GM18867 (cell line): ENCODE data around the gene ABL1.

Experiments used
- ATAC-seq: cut with Tn5 transposase; IDR thresholded peaks from one replicate; pipeline ENCODE4 v1.9.1; 2021; ENCODE audit warnings: mild to moderate bottlenecking, moderate library complexity; ENCODE audit not compliant: unreplicated experiment

The ABL1 gene

GRCh38 chr9:130887494-130888144, 52.6 kb downstream of the ABL1 start:
- no peak for ATAC-seq

GRCh38 chr9:130888146-130888885, 53.3 kb downstream of the ABL1 start:
- ATAC-seq = no peak

GRCh38 chr9:130890124-130890523, 55.1 kb downstream of the ABL1 start:
- no peak for ATAC-seq

- ATAC-seq = no peak
Measured at GRCh38 chr9:130890870-130891687, 56.0 kb downstream of the ABL1 start.

- ATAC-seq = no peak
Measured at GRCh38 chr9:130891688-130892476, 56.8 kb downstream of the ABL1 start.

GRCh38 chr9:130892477-130893304, 57.6 kb downstream of the ABL1 start:
- ATAC-seq = no peak

- ATAC-seq = no peak
Measured at GRCh38 chr9:130893341-130894101, 58.5 kb downstream of the ABL1 start.

GRCh38 chr9:130894546-130894945, 59.5 kb downstream of the ABL1 start:
- no peak for ATAC-seq

- no peak for ATAC-seq
Measured at GRCh38 chr9:130895038-130895437, 60.0 kb downstream of the ABL1 start.

- ATAC-seq = no peak
Measured at GRCh38 chr9:130895481-130896232, 60.6 kb downstream of the ABL1 start.

- no peak for ATAC-seq
Measured at GRCh38 chr9:130896233-130897014, 61.4 kb downstream of the ABL1 start, which contains the start of gene QRFP. Gene QRFP (minus strand): TSS chr9:130896812. CDS start chr9:130893838, 2,974 bp downstream.

GRCh38 chr9:130897105-130897751, 62.2 kb downstream of the ABL1 start:
- ATAC-seq = no peak

GRCh38 chr9:130897848-130898551, 62.9 kb downstream of the ABL1 start:
- ATAC-seq = no peak

GRCh38 chr9:130898552-130898852, 63.4 kb downstream of the ABL1 start:
- no peak for ATAC-seq

GRCh38 chr9:130899051-130899748, 64.1 kb downstream of the ABL1 start:
- ATAC-seq = no peak
